Mesenchymal stem cell (in vitro differentiated cells and primary cell): ENCODE data around the gene TRPM2.

Experiments
- DNase-seq: peaks from one replicate; pipeline ENCODE4 v3.0.0-alpha.2; 2013
- H2AFZ ChIP-seq: one replicate; pipeline ENCODE4 v1.6.1; 2013; ENCODE audit warnings: low read depth, mild to moderate bottlenecking, control low read depth, inconsistent platforms, low read length, moderate library complexity
- H2AK5ac ChIP-seq: 2 replicates; pipeline ENCODE4 v1.6.1; 2013; ENCODE audit warnings: low read length, moderate library complexity, mild to moderate bottlenecking, inconsistent platforms; ENCODE audit not compliant: severe bottlenecking
- H2BK120ac ChIP-seq: one replicate; pipeline ENCODE4 v1.6.1; 2013; ENCODE audit warnings: low read depth, mild to moderate bottlenecking, inconsistent platforms, low read length, moderate library complexity
- H2BK12ac ChIP-seq, 2 experiments: one replicate each; pipeline ENCODE4 v1.6.1; 2013; ENCODE audit warnings: inconsistent platforms in 2 of 2, low read length in 2 of 2, mild to moderate bottlenecking in 2 of 2, moderate library complexity in 2 of 2, control low read depth in 1 of 2
- H2BK15ac ChIP-seq: one replicate; pipeline ENCODE4 v1.6.1; 2013; ENCODE audit warnings: mild to moderate bottlenecking, low read depth, inconsistent platforms; ENCODE audit not compliant: poor library complexity, severe bottlenecking
- H2BK5ac ChIP-seq: 2 replicates; pipeline ENCODE4 v1.6.1; 2013; ENCODE audit warnings: low read depth, mild to moderate bottlenecking, low read length, control low read depth, inconsistent platforms; ENCODE audit not compliant: poor library complexity, severe bottlenecking
- H3K14ac ChIP-seq, 2 experiments: one replicate each; pipeline ENCODE4 v1.6.1; 2013; ENCODE audit warnings: inconsistent platforms in 2 of 2, low read length in 2 of 2, control low read depth in 1 of 2, mild to moderate bottlenecking in 1 of 2, moderate library complexity in 1 of 2
- H3K18ac ChIP-seq, 2 experiments: one replicate each; pipeline ENCODE4 v1.6.1; 2013; ENCODE audit warnings: inconsistent platforms in 2 of 2, low read length in 2 of 2, control low read depth in 1 of 2, low read depth in 1 of 2, mild to moderate bottlenecking in 1 of 2
- H3K23ac ChIP-seq, 2 experiments: one replicate each; pipeline ENCODE4 v1.6.1; 2013; ENCODE audit warnings: inconsistent platforms in 2 of 2, low read length in 2 of 2, mild to moderate bottlenecking in 2 of 2, moderate library complexity in 2 of 2, control low read depth in 1 of 2
- H3K27ac ChIP-seq: 2 replicates; pipeline ENCODE4 v1.5.1; 2013; ENCODE audit warnings: mild to moderate bottlenecking, moderate library complexity, low read length, control low read depth, inconsistent platforms; ENCODE audit not compliant: poor library complexity, severe bottlenecking
- H3K27me3 ChIP-seq, 2 experiments: 2 replicates each; pipeline versions ENCODE4 v1.6.1 to v1.7.0; 2013; ENCODE audit warnings: low read length in 2 of 2, mild to moderate bottlenecking in 2 of 2, moderate library complexity in 2 of 2, control low read depth in 1 of 2, inconsistent platforms in 1 of 2; ENCODE audit not compliant: control insufficient read depth in 1 of 2, insufficient read depth in 1 of 2
- H3K36me3 ChIP-seq, 2 experiments: 2 replicates each; pipeline versions ENCODE4 v1.6.1 to v1.7.0; 2013; ENCODE audit warnings: low read length in 2 of 2, control low read depth in 1 of 2, inconsistent platforms in 1 of 2, low read depth in 1 of 2, mild to moderate bottlenecking in 1 of 2; ENCODE audit not compliant: insufficient read depth in 2 of 2, control insufficient read depth in 1 of 2
- H3K4ac ChIP-seq, 2 experiments: one replicate each; pipeline ENCODE4 v1.6.1; 2013; ENCODE audit warnings: inconsistent platforms in 2 of 2, low read length in 2 of 2, mild to moderate bottlenecking in 2 of 2, moderate library complexity in 2 of 2, control low read depth in 1 of 2, low read depth in 1 of 2
- H3K4me1 ChIP-seq: 2 replicates; pipeline ENCODE4 v1.6.1; 2013; ENCODE audit warnings: low read depth, low read length, control low read depth; ENCODE audit not compliant: control insufficient read depth, insufficient read depth
- H3K4me2 ChIP-seq: 2 replicates; pipeline ENCODE4 v1.6.1; 2013; ENCODE audit warnings: low read length, mild to moderate bottlenecking, inconsistent platforms; ENCODE audit not compliant: poor library complexity, severe bottlenecking
- H3K4me3 ChIP-seq, 2 experiments: 2 replicates each; pipeline versions ENCODE4 v1.5.1 to v1.7.0; 2013; ENCODE audit warnings: low read length in 2 of 2, mild to moderate bottlenecking in 2 of 2, control low read depth in 1 of 2, low read depth in 1 of 2; ENCODE audit not compliant: insufficient read depth in 1 of 2
- H3K79me1 ChIP-seq: replicated peaks from 2 replicates; pipeline ENCODE4 v1.6.1; 2013; ENCODE audit warnings: mild to moderate bottlenecking, control low read depth, low read length, inconsistent platforms; ENCODE audit not compliant: poor library complexity, severe bottlenecking
- H3K9ac ChIP-seq: 2 replicates; pipeline ENCODE4 v1.7.0; 2013; ENCODE audit warnings: mild to moderate bottlenecking, low read length, moderate library complexity
- H3K9me3 ChIP-seq: 2 replicates; pipeline ENCODE4 v1.7.0; 2013; ENCODE audit warnings: mild to moderate bottlenecking, low read length; ENCODE audit not compliant: control insufficient read depth
- H4K8ac ChIP-seq: one replicate; pipeline ENCODE4 v1.6.1; 2013; ENCODE audit warnings: inconsistent platforms, mild to moderate bottlenecking, low read length, moderate library complexity
- H4K91ac ChIP-seq: one replicate; pipeline ENCODE4 v1.6.1; 2013; ENCODE audit warnings: mild to moderate bottlenecking, low read length, inconsistent platforms
- WGBS: methylation state at CpG from one replicate; pipeline ENCODE4 v1.1.7; 2013; ENCODE audit warnings: mixed read lengths; 5-methylcytosine and 5-hydroxymethylcytosine counted together

TRPM2 gene

GRCh38 chr21:44405091-44405947 is 51.9 kb downstream of the TRPM2 start:
- H3K27me3 ChIP-seq, result no peaks in the 10 kb centered on the region
- H3K27ac ChIP-seq, result no peak overlapping the region
- H2BK120ac ChIP-seq, result no peak overlapping the region
- no peaks in the 10 kb centered on the region for H3K9me3 ChIP-seq
- H3K14ac ChIP-seq, result no peak overlapping the region
- no peaks in the 10 kb centered on the region for H3K79me1 ChIP-seq
- DNase-seq, result no peak
- no peak overlapping the region for H4K91ac ChIP-seq
- WGBS, result 85% methylated on average over 32 of the region's 34 CpGs
- H2AFZ ChIP-seq, result no peak overlapping the region
- H3K4me2 ChIP-seq, result no peak overlapping the region
- no peak overlapping the region for H2BK15ac ChIP-seq
- H2BK12ac ChIP-seq, result no peak overlapping the region
- H3K4ac ChIP-seq, result no peak overlapping the region
- no peak overlapping the region for H3K9ac ChIP-seq
- peak overlapping the region in 1 of 2 experiments; percentile 8 for H3K4me3 ChIP-seq
- no peak overlapping the region for H3K23ac ChIP-seq
- peaks cover 4% of the 10 kb centered on the region for H3K4me1 ChIP-seq
- H2AK5ac ChIP-seq, result no peak overlapping the region
- no peak overlapping the region for H4K8ac ChIP-seq
- H3K36me3 ChIP-seq, result no peaks in the 10 kb centered on the region
- H3K18ac ChIP-seq, result no peak overlapping the region
- H2BK5ac ChIP-seq, result no peak overlapping the region

GRCh38 chr21:44405948-44406872 is 52.8 kb downstream of the TRPM2 start:
- Histone ChIP-seq H2BK12ac (no peak overlapping the region), H3K27me3 (no peaks in the 10 kb centered on the region), H2BK5ac (no peak overlapping the region), H3K14ac (no peak overlapping the region), H3K27ac (no peak overlapping the region), H4K91ac (no peak overlapping the region), H3K9ac (no peak overlapping the region), H3K9me3 (no peaks in the 10 kb centered on the region), H3K4me3 (no peak overlapping the region), H3K79me1 (no peaks in the 10 kb centered on the region), H3K36me3 (no peaks in the 10 kb centered on the region), H3K4me2 (no peak overlapping the region), H2AFZ (no peak overlapping the region), H3K23ac (no peak overlapping the region), H2AK5ac (no peak overlapping the region), H3K18ac (no peak overlapping the region), H2BK15ac (no peak overlapping the region), H3K4ac (no peak overlapping the region), H4K8ac (no peak overlapping the region), H2BK120ac (no peak overlapping the region), H3K4me1 (peaks cover 4% of the 10 kb centered on the region)
- 70% methylated on average over 35 of the region's 37 CpGs for WGBS
- peak; percentile 80 for DNase-seq

GRCh38 chr21:44406953-44407352 is 53.5 kb downstream of the TRPM2 start:
- Histone ChIP-seq H2BK120ac (no peak overlapping the region), H4K8ac (no peak overlapping the region), H3K9me3 (no peaks in the 10 kb centered on the region), H2BK12ac (no peak overlapping the region), H3K23ac (no peak overlapping the region), H2BK5ac (no peak overlapping the region), H3K4me2 (no peak overlapping the region), H3K27ac (no peak overlapping the region), H3K36me3 (no peaks in the 10 kb centered on the region), H4K91ac (no peak overlapping the region), H3K4ac (no peak overlapping the region), H3K27me3 (no peaks in the 10 kb centered on the region), H2AFZ (no peak overlapping the region), H2BK15ac (no peak overlapping the region), H3K9ac (no peak overlapping the region), H3K14ac (no peak overlapping the region), H3K18ac (no peak overlapping the region), H3K79me1 (no peaks in the 10 kb centered on the region), H3K4me1 (peaks cover 4% of the 10 kb centered on the region), H3K4me3 (no peak overlapping the region), H2AK5ac (no peak overlapping the region)
- 76% methylated on average over 6 of the region's 8 CpGs for WGBS
- no peak for DNase-seq

GRCh38 chr21:44407493-44407892 is 54.1 kb downstream of the TRPM2 start:
- no peak overlapping the region for H2AK5ac ChIP-seq
- DNase-seq, result no peak
- H3K23ac ChIP-seq, result no peak overlapping the region
- no peak overlapping the region for H4K91ac ChIP-seq
- H2BK120ac ChIP-seq, result no peak overlapping the region
- H3K27me3 ChIP-seq, result no peaks in the 10 kb centered on the region
- H3K4ac ChIP-seq, result no peak overlapping the region
- no peak overlapping the region for H3K18ac ChIP-seq
- no peaks in the 10 kb centered on the region for H3K36me3 ChIP-seq
- no peak overlapping the region for H3K4me2 ChIP-seq
- H3K27ac ChIP-seq, result no peak overlapping the region
- H3K79me1 ChIP-seq, result no peaks in the 10 kb centered on the region
- H3K9me3 ChIP-seq, result no peaks in the 10 kb centered on the region
- no peak overlapping the region for H3K4me3 ChIP-seq
- no peak overlapping the region for H2BK15ac ChIP-seq
- no peak overlapping the region for H2BK12ac ChIP-seq
- no peak overlapping the region for H2AFZ ChIP-seq
- H3K4me1 ChIP-seq, result peaks cover 4% of the 10 kb centered on the region
- H3K14ac ChIP-seq, result no peak overlapping the region
- H2BK5ac ChIP-seq, result no peak overlapping the region
- H4K8ac ChIP-seq, result no peak overlapping the region
- H3K9ac ChIP-seq, result no peak overlapping the region
- WGBS, result 73% methylated on average over 5 of the region's 7 CpGs
